ENCODE data around the gene RHOG. TPM values are rescaled to one million over a fixed set of nuclear protein-coding genes. Genes with fewer than 3 reads are reported as not detected.

RHOG gene
- total and polyA plus RNA-seq, 9 of the 15 experiments (the other 6 are each of a cell fraction or from before 2014, with no cell fraction given) = 22.6 to 162 (median 80.3) TPM

DNA sequence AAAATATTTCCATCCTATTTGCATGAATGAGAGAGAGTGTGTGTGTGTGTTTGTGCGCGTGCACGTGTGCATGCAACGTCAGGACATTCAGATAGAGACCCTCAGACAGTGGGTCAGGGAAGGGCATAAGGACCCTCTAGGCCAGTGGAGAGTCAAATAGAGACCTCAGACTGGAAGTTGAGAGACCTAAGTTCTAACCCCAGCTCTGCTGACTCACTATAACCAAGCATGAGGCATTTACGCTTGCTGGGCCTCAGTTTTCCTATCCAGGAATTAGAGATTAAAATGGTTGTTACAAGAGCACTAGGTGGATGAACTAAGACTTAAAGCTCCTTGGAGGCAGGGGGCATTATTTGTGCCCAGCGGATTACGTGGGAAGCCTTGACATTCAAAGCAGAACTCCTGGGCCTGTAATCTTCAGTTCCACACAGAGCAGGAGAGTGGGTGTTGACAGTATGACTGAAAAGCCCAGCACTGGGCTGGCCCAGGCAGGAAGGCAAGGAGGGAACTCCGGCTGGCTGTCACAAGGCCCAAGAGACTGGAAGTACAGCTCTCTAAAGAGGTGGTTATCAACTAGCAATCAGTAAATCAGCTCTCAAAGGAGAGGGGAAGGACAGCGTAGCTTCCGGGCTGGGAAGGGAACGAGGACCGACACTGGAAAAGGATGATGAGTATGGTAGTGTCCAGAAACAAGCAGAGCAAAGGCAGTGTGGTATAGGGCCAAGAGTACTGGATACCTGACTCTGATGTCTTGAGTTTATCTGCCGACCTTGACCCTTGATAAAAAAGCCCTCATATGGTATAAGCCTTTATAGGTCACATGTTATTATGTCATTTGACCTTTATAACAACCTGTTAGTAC is 9.2 kb downstream of the RHOG start (continued):
- TF ChIP-seq, protein P1, sequence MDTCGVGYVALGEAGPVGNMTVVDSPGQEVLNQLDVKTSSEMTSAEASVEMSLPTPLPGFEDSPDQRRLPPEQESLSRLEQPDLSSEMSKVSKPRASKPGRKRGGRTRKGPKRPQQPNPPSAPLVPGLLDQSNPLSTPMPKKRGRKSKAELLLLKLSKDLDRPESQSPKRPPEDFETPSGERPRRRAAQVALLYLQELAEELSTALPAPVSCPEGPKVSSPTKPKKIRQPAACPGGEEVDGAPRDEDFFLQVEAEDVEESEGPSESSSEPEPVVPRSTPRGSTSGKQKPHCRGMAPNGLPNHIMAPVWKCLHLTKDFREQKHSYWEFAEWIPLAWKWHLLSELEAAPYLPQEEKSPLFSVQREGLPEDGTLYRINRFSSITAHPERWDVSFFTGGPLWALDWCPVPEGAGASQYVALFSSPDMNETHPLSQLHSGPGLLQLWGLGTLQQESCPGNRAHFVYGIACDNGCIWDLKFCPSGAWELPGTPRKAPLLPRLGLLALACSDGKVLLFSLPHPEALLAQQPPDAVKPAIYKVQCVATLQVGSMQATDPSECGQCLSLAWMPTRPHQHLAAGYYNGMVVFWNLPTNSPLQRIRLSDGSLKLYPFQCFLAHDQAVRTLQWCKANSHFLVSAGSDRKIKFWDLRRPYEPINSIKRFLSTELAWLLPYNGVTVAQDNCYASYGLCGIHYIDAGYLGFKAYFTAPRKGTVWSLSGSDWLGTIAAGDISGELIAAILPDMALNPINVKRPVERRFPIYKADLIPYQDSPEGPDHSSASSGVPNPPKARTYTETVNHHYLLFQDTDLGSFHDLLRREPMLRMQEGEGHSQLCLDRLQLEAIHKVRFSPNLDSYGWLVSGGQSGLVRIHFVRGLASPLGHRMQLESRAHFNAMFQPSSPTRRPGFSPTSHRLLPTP (IDR thresholded peaks at IDR 0.05; ENCODE audit: borderline replicate concordance, extremely low read depth, insufficient read length) = no peak
- TF ChIP-seq CAMTA2 (CRISPR knock-in tag; conservative IDR thresholded peaks at IDR 0.05) (no peak), ZNF830 (CRISPR knock-in tag; IDR thresholded peaks at IDR 0.05) (no peak), SRSF9 (IDR thresholded peaks at IDR 0.05; ENCODE audit: borderline replicate concordance, low read depth, low read length) (no peak), DIDO1 (tag; IDR thresholded peaks at IDR 0.05; ENCODE audit: low read depth) (no peak), DACH1 (IDR thresholded peaks at IDR 0.05; ENCODE audit: partially characterized antibody) (no peak), BRD4 (IDR thresholded peaks at IDR 0.05) (no peak), L3MBTL2 (IDR thresholded peaks at IDR 0.05) (peak; percentile 21; the same call in 1 of the 2 replicates), ATF1 (CRISPR knock-in tag; IDR thresholded peaks at IDR 0.05) (no peak), ATF1 (tag; IDR thresholded peaks at IDR 0.05) (peak; percentile 40), BCOR (IDR thresholded peaks at IDR 0.05) (no peak), EZH2 (IDR thresholded peaks at IDR 0.05; ENCODE audit: borderline replicate concordance, low read depth, low read length) (no peak), TAF7 (tag; IDR thresholded peaks at IDR 0.05) (no peak), ZNF79 (CRISPR knock-in tag; IDR thresholded peaks at IDR 0.05; ENCODE audit: low read depth) (no peak), MCM7 (IDR thresholded peaks at IDR 0.05) (no peak)
- TF ChIP-seq, protein P2, sequence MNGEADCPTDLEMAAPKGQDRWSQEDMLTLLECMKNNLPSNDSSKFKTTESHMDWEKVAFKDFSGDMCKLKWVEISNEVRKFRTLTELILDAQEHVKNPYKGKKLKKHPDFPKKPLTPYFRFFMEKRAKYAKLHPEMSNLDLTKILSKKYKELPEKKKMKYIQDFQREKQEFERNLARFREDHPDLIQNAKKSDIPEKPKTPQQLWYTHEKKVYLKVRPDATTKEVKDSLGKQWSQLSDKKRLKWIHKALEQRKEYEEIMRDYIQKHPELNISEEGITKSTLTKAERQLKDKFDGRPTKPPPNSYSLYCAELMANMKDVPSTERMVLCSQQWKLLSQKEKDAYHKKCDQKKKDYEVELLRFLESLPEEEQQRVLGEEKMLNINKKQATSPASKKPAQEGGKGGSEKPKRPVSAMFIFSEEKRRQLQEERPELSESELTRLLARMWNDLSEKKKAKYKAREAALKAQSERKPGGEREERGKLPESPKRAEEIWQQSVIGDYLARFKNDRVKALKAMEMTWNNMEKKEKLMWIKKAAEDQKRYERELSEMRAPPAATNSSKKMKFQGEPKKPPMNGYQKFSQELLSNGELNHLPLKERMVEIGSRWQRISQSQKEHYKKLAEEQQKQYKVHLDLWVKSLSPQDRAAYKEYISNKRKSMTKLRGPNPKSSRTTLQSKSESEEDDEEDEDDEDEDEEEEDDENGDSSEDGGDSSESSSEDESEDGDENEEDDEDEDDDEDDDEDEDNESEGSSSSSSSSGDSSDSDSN (IDR thresholded peaks at IDR 0.05; ENCODE audit: borderline replicate concordance in 1 of 2, low read depth in 2 of 2, low read length in 2 of 2) = peak; percentile 54 to 90; a peak in 3 of 4 replicates
- TF ChIP-seq, protein P3, sequence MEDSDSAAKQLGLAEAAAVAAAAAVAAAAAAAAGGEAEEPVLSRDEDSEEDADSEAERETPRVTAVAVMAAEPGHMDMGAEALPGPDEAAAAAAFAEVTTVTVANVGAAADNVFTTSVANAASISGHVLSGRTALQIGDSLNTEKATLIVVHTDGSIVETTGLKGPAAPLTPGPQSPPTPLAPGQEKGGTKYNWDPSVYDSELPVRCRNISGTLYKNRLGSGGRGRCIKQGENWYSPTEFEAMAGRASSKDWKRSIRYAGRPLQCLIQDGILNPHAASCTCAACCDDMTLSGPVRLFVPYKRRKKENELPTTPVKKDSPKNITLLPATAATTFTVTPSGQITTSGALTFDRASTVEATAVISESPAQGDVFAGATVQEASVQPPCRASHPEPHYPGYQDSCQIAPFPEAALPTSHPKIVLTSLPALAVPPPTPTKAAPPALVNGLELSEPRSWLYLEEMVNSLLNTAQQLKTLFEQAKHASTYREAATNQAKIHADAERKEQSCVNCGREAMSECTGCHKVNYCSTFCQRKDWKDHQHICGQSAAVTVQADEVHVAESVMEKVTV (CRISPR knock-in tag; IDR thresholded peaks at IDR 0.05) = no peak
- TF ChIP-seq, protein P4, sequence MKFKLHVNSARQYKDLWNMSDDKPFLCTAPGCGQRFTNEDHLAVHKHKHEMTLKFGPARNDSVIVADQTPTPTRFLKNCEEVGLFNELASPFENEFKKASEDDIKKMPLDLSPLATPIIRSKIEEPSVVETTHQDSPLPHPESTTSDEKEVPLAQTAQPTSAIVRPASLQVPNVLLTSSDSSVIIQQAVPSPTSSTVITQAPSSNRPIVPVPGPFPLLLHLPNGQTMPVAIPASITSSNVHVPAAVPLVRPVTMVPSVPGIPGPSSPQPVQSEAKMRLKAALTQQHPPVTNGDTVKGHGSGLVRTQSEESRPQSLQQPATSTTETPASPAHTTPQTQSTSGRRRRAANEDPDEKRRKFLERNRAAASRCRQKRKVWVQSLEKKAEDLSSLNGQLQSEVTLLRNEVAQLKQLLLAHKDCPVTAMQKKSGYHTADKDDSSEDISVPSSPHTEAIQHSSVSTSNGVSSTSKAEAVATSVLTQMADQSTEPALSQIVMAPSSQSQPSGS (CRISPR knock-in tag; IDR thresholded peaks at IDR 0.05) = no peak
- TF ChIP-seq, protein P5, sequence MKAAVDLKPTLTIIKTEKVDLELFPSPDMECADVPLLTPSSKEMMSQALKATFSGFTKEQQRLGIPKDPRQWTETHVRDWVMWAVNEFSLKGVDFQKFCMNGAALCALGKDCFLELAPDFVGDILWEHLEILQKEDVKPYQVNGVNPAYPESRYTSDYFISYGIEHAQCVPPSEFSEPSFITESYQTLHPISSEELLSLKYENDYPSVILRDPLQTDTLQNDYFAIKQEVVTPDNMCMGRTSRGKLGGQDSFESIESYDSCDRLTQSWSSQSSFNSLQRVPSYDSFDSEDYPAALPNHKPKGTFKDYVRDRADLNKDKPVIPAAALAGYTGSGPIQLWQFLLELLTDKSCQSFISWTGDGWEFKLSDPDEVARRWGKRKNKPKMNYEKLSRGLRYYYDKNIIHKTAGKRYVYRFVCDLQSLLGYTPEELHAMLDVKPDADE (conservative IDR thresholded peaks at IDR 0.05; ENCODE audit: control insufficient read depth, low read depth, low read length) = no peak

All from K562 (cell line).